NT2/D1 (cell line): ENCODE data around the gene SERPINA3.

Experiments
- DNase-seq: peaks from one replicate; pipeline ENCODE4 v3.0.0-alpha.2; 2011; ENCODE audit warnings: low read depth, low spot score
- H3K27me3 ChIP-seq: 2 replicates; pipeline ENCODE4 v1.6.0; 2011; ENCODE audit warnings: mild to moderate bottlenecking; ENCODE audit not compliant: insufficient read length, insufficient read depth
- H3K36me3 ChIP-seq: 2 replicates; pipeline ENCODE4 v1.6.1; 2011; ENCODE audit warnings: mild to moderate bottlenecking, low read length, mixed read lengths; ENCODE audit not compliant: insufficient read depth, insufficient read length
- H3K4me1 ChIP-seq: 2 replicates; pipeline ENCODE4 v1.5.1; 2011; ENCODE audit not compliant: insufficient read depth, insufficient read length
- H3K4me3 ChIP-seq: 2 replicates; pipeline ENCODE4 v1.5.1; 2011; ENCODE audit warnings: low read depth; ENCODE audit not compliant: insufficient read length
- H3K9ac ChIP-seq: 2 replicates; pipeline ENCODE4 v1.6.0; 2011; ENCODE audit warnings: low read depth; ENCODE audit not compliant: insufficient read length
- H3K9me3 ChIP-seq: 2 replicates; pipeline ENCODE4 v1.5.1; 2011; ENCODE audit warnings: mild to moderate bottlenecking, low read length; ENCODE audit not compliant: insufficient read depth
- SUZ12 ChIP-seq: IDR thresholded peaks from 2 replicates; pipeline ENCODE4 v1.6.1; 2011; ENCODE audit not compliant: insufficient read length, insufficient read depth; ENCODE audit errors: extremely low read depth
- YY1 ChIP-seq: IDR thresholded peaks from 2 replicates; pipeline ENCODE4 v1.6.1; 2011; ENCODE audit not compliant: insufficient read length, insufficient read depth
- ZNF274 ChIP-seq: IDR thresholded peaks from 2 replicates; pipeline ENCODE4 v1.6.1; 2011; ENCODE audit warnings: mild to moderate bottlenecking, low read depth, low read length

SERPINA3 gene

DNA sequence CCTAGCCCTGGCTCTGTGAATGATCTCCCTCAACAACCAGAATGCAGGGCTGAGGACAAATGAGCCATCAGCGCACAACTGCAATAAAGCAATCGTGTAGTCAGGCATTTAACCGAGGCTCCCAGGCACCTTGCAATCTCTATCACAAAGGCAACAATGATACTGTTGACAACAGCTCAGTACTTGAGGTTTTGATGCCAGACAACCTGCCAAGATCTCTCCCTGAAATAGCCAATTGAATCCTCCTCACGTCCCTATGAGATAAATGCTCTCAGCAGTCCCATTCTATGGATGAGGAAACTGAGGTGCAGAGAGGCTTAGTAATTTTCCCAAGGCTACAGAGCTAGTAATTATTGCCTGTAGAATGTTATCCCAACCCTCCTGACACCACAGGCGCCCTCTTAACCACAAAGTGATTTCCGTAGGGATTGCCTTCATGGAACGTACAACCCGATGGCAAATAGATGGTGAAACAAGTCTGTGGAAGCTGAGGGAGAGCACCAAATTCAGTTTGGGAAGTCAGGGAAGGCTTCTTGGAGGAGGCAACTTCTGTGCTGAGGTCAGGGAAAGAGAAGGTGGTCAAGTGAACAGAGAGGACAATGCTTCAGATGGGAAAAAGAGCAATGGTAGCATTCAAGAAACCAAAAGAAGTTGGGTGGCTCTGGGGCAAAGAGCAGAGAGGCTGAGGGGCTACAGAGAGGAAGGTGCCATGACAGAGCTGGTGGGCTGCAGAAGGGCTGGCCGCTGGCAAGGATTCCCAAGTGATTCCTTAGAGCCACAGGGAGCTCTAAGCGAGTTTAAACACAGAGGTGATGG lies 12.6 kb downstream of the SERPINA3 start:
- no peaks in the 10 kb centered on the region for H3K27me3 ChIP-seq
- no peaks in the 10 kb centered on the region for H3K9me3 ChIP-seq
- TF ChIP-seq SUZ12 (no peak), ZNF274 (no peak), YY1 (no peak)
- no peak overlapping the region for H3K4me3 ChIP-seq
- H3K9ac ChIP-seq = no peak overlapping the region
- no peak for DNase-seq
- no peaks in the 10 kb centered on the region for H3K36me3 ChIP-seq
- no peaks in the 10 kb centered on the region for H3K4me1 ChIP-seq

DNA sequence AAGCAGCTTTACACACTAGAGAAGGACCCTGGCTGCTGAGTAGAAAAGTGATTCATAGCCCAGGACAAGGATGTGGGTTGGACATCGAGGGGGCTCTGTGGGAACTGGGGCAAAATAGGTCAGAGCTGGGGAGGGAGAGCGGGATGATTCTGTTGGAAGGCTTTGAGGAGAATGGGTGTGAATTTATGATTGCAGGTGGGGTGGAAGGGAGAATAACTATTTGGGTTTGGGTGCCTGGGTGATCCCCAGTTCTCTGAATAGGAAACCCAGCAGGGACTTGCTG lies 13.1 kb downstream of the SERPINA3 start:
- Histone ChIP-seq H3K27me3 (no peaks in the 10 kb centered on the region), H3K9me3 (no peaks in the 10 kb centered on the region), H3K36me3 (no peaks in the 10 kb centered on the region), H3K9ac (no peak overlapping the region), H3K4me1 (no peaks in the 10 kb centered on the region), H3K4me3 (no peak overlapping the region)
- DNase-seq = no peak
- TF ChIP-seq YY1 = no peak

DNA sequence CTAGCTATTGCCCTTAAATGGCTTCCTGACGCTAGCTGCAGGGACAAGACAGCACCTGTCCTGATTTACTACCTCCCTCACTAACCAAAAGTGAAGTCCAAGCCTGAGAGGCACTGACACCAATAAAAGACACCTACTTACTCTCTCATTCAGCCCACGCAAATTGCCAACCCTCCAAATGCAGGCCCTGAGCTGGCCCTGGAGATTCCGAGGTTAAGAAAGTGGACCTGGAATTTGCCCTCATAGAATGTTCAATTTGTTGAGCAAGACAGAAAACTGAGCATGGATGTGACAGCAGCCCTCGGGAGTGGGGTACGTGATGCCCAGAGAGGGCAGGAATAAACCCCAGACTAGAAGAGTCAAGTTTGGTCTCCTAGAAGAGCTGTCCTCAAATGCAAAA lies 16.4 kb downstream of the SERPINA3 start:
- no peak for DNase-seq
- H3K4me3 ChIP-seq = no peak overlapping the region
- no peaks in the 10 kb centered on the region for H3K36me3 ChIP-seq
- H3K4me1 ChIP-seq = no peaks in the 10 kb centered on the region
- no peak overlapping the region for H3K9ac ChIP-seq
- no peaks in the 10 kb centered on the region for H3K9me3 ChIP-seq
- TF ChIP-seq ZNF274 = no peak
- TF ChIP-seq YY1 = no peak
- no peak for TF ChIP-seq SUZ12
- H3K27me3 ChIP-seq = no peaks in the 10 kb centered on the region

- no peak overlapping the region for H3K9ac ChIP-seq
- TF ChIP-seq YY1 = no peak
- no peak for TF ChIP-seq SUZ12
- TF ChIP-seq ZNF274 = no peak
- no peaks in the 10 kb centered on the region for H3K27me3 ChIP-seq
- no peaks in the 10 kb centered on the region for H3K4me1 ChIP-seq
- no peaks in the 10 kb centered on the region for H3K36me3 ChIP-seq
- no peaks in the 10 kb centered on the region for H3K9me3 ChIP-seq
- H3K4me3 ChIP-seq = no peak overlapping the region
- no peak for DNase-seq
These were observed 18.2 kb downstream of the SERPINA3 start for GRCh38 chr14:94630396-94630795.

DNA sequence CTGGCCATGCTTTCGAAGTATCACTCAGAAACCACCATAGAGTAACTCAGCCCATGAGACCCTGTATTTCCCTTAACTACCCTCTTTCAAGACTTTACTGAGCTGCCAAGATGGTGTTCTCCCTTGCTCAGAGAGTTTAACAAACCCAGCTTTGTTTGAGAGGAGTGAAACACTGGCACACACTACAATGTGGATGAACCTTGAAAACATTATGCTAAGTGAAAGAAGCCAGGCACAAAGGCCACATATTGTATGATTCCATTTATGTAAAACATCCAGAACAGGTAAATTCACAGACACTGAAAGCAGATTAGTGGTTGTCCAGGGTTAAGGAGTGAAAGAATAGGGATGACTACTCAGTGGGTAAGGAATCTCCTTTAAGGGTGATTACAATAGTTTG lies 18.9 kb downstream of the SERPINA3 start:
- Histone ChIP-seq H3K4me3 (no peak overlapping the region), H3K36me3 (no peaks in the 10 kb centered on the region), H3K9me3 (no peaks in the 10 kb centered on the region), H3K27me3 (no peaks in the 10 kb centered on the region), H3K4me1 (no peaks in the 10 kb centered on the region), H3K9ac (no peak overlapping the region)
- no peak for DNase-seq
- TF ChIP-seq ZNF274 = no peak
- TF ChIP-seq YY1 = no peak
- no peak for TF ChIP-seq SUZ12

DNA sequence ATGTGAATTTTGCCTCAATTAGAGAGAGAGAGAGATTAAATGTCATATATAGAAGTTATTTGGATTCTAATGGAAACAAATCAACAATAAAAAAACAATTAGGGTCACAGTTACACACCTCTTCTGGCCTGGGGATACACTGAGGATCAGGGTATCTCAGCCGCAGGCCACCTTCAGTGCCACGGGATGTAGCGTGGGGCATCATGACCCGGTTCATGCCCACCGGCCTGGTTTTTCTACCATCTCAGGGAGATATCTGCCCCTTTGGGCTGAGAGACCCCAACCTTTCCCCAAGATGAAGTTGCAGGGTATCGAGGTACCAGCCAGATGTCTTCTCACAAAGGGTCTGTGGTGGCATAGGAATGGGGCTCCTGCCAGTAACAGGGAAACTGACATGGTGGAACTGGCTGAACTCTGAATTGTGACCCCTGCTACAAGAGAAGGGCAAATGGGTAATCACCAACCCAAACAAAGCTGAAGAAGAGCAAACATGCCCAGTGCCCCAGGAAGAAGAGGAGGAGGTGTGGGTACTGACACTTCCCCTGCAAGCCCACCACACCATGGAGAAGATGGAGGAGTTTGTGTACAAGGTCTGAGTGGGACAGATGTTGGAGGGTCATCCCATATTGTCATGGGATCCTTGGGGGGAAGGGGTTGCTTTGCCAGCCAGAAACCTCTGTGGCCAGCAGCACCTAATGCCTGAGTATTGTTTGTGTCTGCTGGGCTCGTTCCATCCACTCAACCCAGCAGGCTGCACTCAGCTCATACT lies 19.5 kb downstream of the SERPINA3 start:
- no peak for TF ChIP-seq YY1
- no peak for TF ChIP-seq ZNF274
- Histone ChIP-seq H3K9ac (no peak overlapping the region), H3K4me1 (no peaks in the 10 kb centered on the region), H3K4me3 (no peak overlapping the region), H3K27me3 (no peaks in the 10 kb centered on the region), H3K9me3 (no peaks in the 10 kb centered on the region), H3K36me3 (no peaks in the 10 kb centered on the region)
- DNase-seq = no peak

GRCh38 chr14:94632305-94632590 lies 20.1 kb downstream of the SERPINA3 start:
- no peaks in the 10 kb centered on the region for H3K9me3 ChIP-seq
- H3K4me1 ChIP-seq = no peaks in the 10 kb centered on the region
- no peak overlapping the region for H3K4me3 ChIP-seq
- no peaks in the 10 kb centered on the region for H3K36me3 ChIP-seq
- TF ChIP-seq SUZ12 (no peak), ZNF274 (no peak), YY1 (no peak)
- H3K27me3 ChIP-seq = no peaks in the 10 kb centered on the region
- DNase-seq = no peak
- no peak overlapping the region for H3K9ac ChIP-seq
